GM18499 (cell line): ENCODE data around the gene PANX2.

Experiments
- ATAC-seq: cut with Tn5 transposase; IDR thresholded peaks from one replicate; pipeline ENCODE4 v1.9.1; 2021; ENCODE audit warnings: moderate number of reproducible peaks; ENCODE audit not compliant: insufficient read depth, unreplicated experiment

PANX2 gene

GRCh38 chr22:50180727-50181521 lies 10.4 kb downstream of the PANX2 start:
- no peak for ATAC-seq

- no peak for ATAC-seq
Observed at GRCh38 chr22:50182176-50183081, 11.9 kb downstream of the PANX2 start.

- ATAC-seq: no peak
Observed at GRCh38 chr22:50183141-50183971, 12.8 kb downstream of the PANX2 start.

- ATAC-seq: no peak
Observed at GRCh38 chr22:50184004-50184901, 13.7 kb downstream of the PANX2 start.

- ATAC-seq: no peak
Observed at GRCh38 chr22:50184902-50185374, 14.4 kb downstream of the PANX2 start.

GRCh38 chr22:50185375-50186087 lies 15.0 kb downstream of the PANX2 start, which contains the start of gene TRABD:
TRABD (plus strand) TSS chr22:50185913; CDS start chr22:50193061, 7,148 bp downstream.
- no peak for ATAC-seq

- ATAC-seq: no peak
Observed at GRCh38 chr22:50186181-50186714, 15.7 kb downstream of the PANX2 start.

- no peak for ATAC-seq
Observed at GRCh38 chr22:50186761-50187523, 16.4 kb downstream of the PANX2 start.

GRCh38 chr22:50188356-50188755 lies 17.8 kb downstream of the PANX2 start:
- ATAC-seq: no peak

- no peak for ATAC-seq
Observed at GRCh38 chr22:50189184-50189848, 18.8 kb downstream of the PANX2 start.

GRCh38 chr22:50189849-50190181 lies 19.3 kb downstream of the PANX2 start:
- ATAC-seq: no peak

GRCh38 chr22:50190182-50190940 lies 19.8 kb downstream of the PANX2 start:
- ATAC-seq: no peak

GRCh38 chr22:50190941-50191741 lies 20.6 kb downstream of the PANX2 start:
- no peak for ATAC-seq

- no peak for ATAC-seq
Observed at GRCh38 chr22:50192436-50193204, 22.1 kb downstream of the PANX2 start.

GRCh38 chr22:50193621-50194020 lies 23.1 kb downstream of the PANX2 start:
- no peak for ATAC-seq
